Left colon (tissue), 2 donors: ENCODE results near the gene ATPAF1. TPM values are rescaled to one million over a fixed set of nuclear protein-coding genes. Genes with fewer than 3 reads are reported as not detected.

ENCODE experiments used
- ATAC-seq: fragments of 200-7000 bp; cut with Tn5 transposase; one replicate; pipeline ENCODE4 v1.9.1; 2020; ENCODE audit warnings: mild to moderate bottlenecking, moderate library complexity
- DNase-seq, 2 donors: peaks; one replicate each; pipeline ENCODE4 v3.0.0-alpha.2; 2020
- intact Hi-C, 2 donors: fragments of 100-400 bp; cut with DNase I in 1 of 2; cut with micrococcal nuclease in 1 of 2; formaldehyde crosslinking; loops; one replicate each; pipeline versions ENCODE4 v1.11.2 to v1.14.0; 2022; cut with DNase I, micrococcal nuclease
- total RNA-seq, 2 donors: library from RNA; stranded (reverse); fragmentation: NEBNext Ultra II Directional; extraction: Animal tissue kit (Norgen Biotek cat#: 25700); gene quantifications; one replicate each; pipeline ENCODE4 v1.2.1, GENCODE V29; 2021
- donor health status: DM: no; HTN: no; CAD: no.
- donor health status: DM: yes; HTN: yes; CAD: no.

The ATPAF1 gene
- total RNA-seq, 2 donors from 2014 or later = 52.2 to 53.0 TPM

- ATAC-seq = peak; percentile 97
- DNase-seq = peak; percentile 98 to 99
- intact Hi-C loops = no loop called here
Measured at GRCh38 chr1:46603858-46604549, 64.2 kb downstream of the ATPAF1 start, which contains the start of gene MKNK1. TSS of gene MKNK1 (minus strand) at chr1:46604268. CDS start at chr1:46583327, 20,941 bp downstream.

GRCh38 chr1:46603481-46603857 lies 64.7 kb downstream of the ATPAF1 start:
- intact Hi-C loops = no loop called here
- peak; percentile 15 for ATAC-seq
- no peak for DNase-seq

- no peak for ATAC-seq
- intact Hi-C loops = no loop called here
- no peak for DNase-seq
Measured at GRCh38 chr1:46601257-46602007, 66.7 kb downstream of the ATPAF1 start.

- DNase-seq (no peak), ATAC-seq (no peak)
- intact Hi-C loops = no loop called here
Measured at GRCh38 chr1:46599059-46599970, 68.8 kb downstream of the ATPAF1 start.

- no peak for ATAC-seq
- intact Hi-C loops = no loop called here
- DNase-seq = no peak
Measured at GRCh38 chr1:46596846-46597245, 71.3 kb downstream of the ATPAF1 start.

- DNase-seq (no peak), ATAC-seq (no peak)
- intact Hi-C loops = no loop called here
Measured at GRCh38 chr1:46596036-46596435, 72.1 kb downstream of the ATPAF1 start.

GRCh38 chr1:46595127-46595526 lies 73.0 kb downstream of the ATPAF1 start:
- ATAC-seq = no peak
- intact Hi-C loops = no loop called here
- peak; percentile 51 to 56 for DNase-seq

- intact Hi-C loops = no loop called here
- DNase-seq (no peak), ATAC-seq (no peak)
Measured at GRCh38 chr1:46594063-46594462, 74.1 kb downstream of the ATPAF1 start.

- ATAC-seq (no peak), DNase-seq (no peak)
- intact Hi-C loops = no loop called here
Measured at GRCh38 chr1:46592823-46593222, 75.3 kb downstream of the ATPAF1 start.

GRCh38 chr1:46589529-46589928 lies 78.6 kb downstream of the ATPAF1 start:
- ATAC-seq (no peak), DNase-seq (no peak)
- intact Hi-C loops = no loop called here

- DNase-seq = peak; percentile 22 to 47
- ATAC-seq = no peak
- intact Hi-C loops = no loop called here
Measured at GRCh38 chr1:46587069-46587468, 81.1 kb downstream of the ATPAF1 start.

GRCh38 chr1:46585312-46585938 lies 82.7 kb downstream of the ATPAF1 start:
- ATAC-seq = no peak
- intact Hi-C loops = no loop called here

GRCh38 chr1:46583494-46583893 lies 84.7 kb downstream of the ATPAF1 start:
- no peak for DNase-seq
- intact Hi-C loops = no loop called here
- ATAC-seq = no peak

More at GRCh38 chr1:46585312-46585938, 82.7 kb downstream of the ATPAF1 start:
- no peak for DNase-seq

GRCh38 chr1:46582972-46583371 lies 85.2 kb downstream of the ATPAF1 start:
- intact Hi-C loops = no loop called here
- ATAC-seq (no peak), DNase-seq (no peak)

Other genes with a start within 250 kb of the ATPAF1 start
- gene DMBX1, start 178.5 kb downstream of the ATPAF1 start, total RNA-seq = not detected
- gene KNCN, start 116.7 kb downstream of the ATPAF1 start, total RNA-seq = not detected
- 10 to 100 TPM; 46.2 to 52.4 TPM for gene MKNK1, start 64.1 kb downstream of the ATPAF1 start, total RNA-seq
- 10 to 100 TPM; 15.6 to 18.1 TPM for gene MOB3C, start 51.6 kb downstream of the ATPAF1 start, total RNA-seq
- not detected for gene TEX38, start 3.5 kb upstream of the ATPAF1 start, total RNA-seq
- 100 to 1,000 TPM; 114 to 138 TPM for gene EFCAB14, start 50.8 kb upstream of the ATPAF1 start, total RNA-seq
- 1 to 10 TPM; 2.1 to 2.9 TPM for gene CYP4B1, start 130.7 kb upstream of the ATPAF1 start, total RNA-seq